Uterus (tissue), 4 donors: ENCODE measurements around the gene TRIM3. TPM values are rescaled to one million over a fixed set of nuclear protein-coding genes. Genes with fewer than 3 reads are reported as not detected.

ENCODE experiments used
- DNase-seq, 2 donors: peaks; one replicate each; pipeline ENCODE4 v3.0.0-alpha.2; 2019 to 2020
- H3K27ac ChIP-seq, 2 donors: fragments of 200-600 bp; sonication (generic); 1 replicate in 1 of 2; 2 replicates in 1 of 2; pipeline ENCODE4 v1.5.1; 2016 to 2018
- H3K27me3 ChIP-seq, 2 donors: fragments of 200-600 bp; sonication (generic); one replicate each; pipeline ENCODE4 v1.5.1; 2018 to 2019; ENCODE audit warnings: control low read depth in 1 of 2
- H3K36me3 ChIP-seq, 2 donors: fragments of 200-600 bp; sonication (generic); one replicate each; pipeline ENCODE4 v1.5.1; 2019; ENCODE audit warnings: control low read depth in 1 of 2
- H3K4me1 ChIP-seq, 2 donors: fragments of 200-600 bp; sonication (generic); one replicate each; pipeline ENCODE4 v1.5.1; 2018 to 2019; ENCODE audit warnings: control low read depth in 1 of 2
- H3K4me3 ChIP-seq, 2 donors: fragments of 200-600 bp; sonication (generic); 1 replicate in 1 of 2; 2 replicates in 1 of 2; pipeline ENCODE4 v1.5.1; 2018 to 2019; ENCODE audit warnings: mild to moderate bottlenecking in 1 of 2
- H3K9me3 ChIP-seq, 2 donors: fragments of 200-600 bp; sonication (generic); one replicate each; pipeline ENCODE4 v1.5.1; 2019; ENCODE audit warnings: control low read depth in 1 of 2
- POLR2A ChIP-seq, 2 donors: fragments of 450-650 bp; IDR thresholded peaks; one replicate each; pipeline ENCODE4 v1.6.1; 2016; ENCODE audit warnings: antibody characterized with exemption in 2 of 2, mild to moderate bottlenecking in 1 of 2, moderate library complexity in 1 of 2
- intact Hi-C: fragments of 100-400 bp; cut with DNase I; formaldehyde crosslinking; loops from one replicate; pipeline ENCODE4 v1.15.1; 2023; ENCODE audit warnings: low total_unique reads
- total RNA-seq, 4 donors: library from RNA; depleted of rRNA in 3 of 4; stranded (reverse); fragments of >200 nt in 3 of 4; gene quantifications; one replicate each; pipeline versions ENCODE4 v1.1.0 to v1.2.4, GENCODE V29; 2014 to 2023
- TF ChIP-seq, protein P1 (sequence below), 4 experiments: fragments of 200-600 bp in 2 of 4; fragments of 450-650 bp in 2 of 4; sonication (generic) in 2 of 4; IDR thresholded peaks; one replicate each; pipeline ENCODE4 v1.5.1; 2016 to 2019; ENCODE audit warnings: antibody characterized with exemption in 4 of 4, mild to moderate bottlenecking in 2 of 4, moderate library complexity in 1 of 4
- donor health status: DM: yes; HTN: yes; CAD: no.

Gene TRIM3
- total RNA-seq, 4 donors from 2014 or later = 9.5 to 42.4 (median 29.6) TPM

DNA sequence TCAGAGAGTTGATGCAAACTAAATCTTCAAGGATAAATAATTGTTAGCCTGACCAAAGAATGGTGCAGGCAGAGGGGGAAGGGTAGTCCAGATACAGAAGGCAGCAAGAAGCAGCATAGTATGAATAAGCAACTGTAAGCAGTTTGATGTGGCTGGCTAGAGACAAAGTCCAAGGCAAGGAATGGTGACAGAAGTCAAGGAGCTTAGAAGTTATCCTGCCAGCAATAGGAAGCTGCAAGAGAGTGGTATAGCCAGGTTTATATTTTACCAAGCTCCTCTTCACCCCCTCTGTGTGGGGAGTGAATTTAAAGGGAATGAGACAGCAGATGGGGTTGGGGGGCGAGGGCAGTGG lies 14.7 kb downstream of the TRIM3 start:
- no peak for DNase-seq
- intact Hi-C loops = no loop called here
- Histone ChIP-seq H3K27ac (no peak overlapping the region), H3K27me3 (no peaks in the 10 kb centered on the region), H3K4me3 (no peak overlapping the region), H3K9me3 (no peaks in the 10 kb centered on the region), H3K36me3 (no peaks in the 10 kb centered on the region), H3K4me1 (no peaks in the 10 kb centered on the region)
- TF ChIP-seq, protein P1, sequence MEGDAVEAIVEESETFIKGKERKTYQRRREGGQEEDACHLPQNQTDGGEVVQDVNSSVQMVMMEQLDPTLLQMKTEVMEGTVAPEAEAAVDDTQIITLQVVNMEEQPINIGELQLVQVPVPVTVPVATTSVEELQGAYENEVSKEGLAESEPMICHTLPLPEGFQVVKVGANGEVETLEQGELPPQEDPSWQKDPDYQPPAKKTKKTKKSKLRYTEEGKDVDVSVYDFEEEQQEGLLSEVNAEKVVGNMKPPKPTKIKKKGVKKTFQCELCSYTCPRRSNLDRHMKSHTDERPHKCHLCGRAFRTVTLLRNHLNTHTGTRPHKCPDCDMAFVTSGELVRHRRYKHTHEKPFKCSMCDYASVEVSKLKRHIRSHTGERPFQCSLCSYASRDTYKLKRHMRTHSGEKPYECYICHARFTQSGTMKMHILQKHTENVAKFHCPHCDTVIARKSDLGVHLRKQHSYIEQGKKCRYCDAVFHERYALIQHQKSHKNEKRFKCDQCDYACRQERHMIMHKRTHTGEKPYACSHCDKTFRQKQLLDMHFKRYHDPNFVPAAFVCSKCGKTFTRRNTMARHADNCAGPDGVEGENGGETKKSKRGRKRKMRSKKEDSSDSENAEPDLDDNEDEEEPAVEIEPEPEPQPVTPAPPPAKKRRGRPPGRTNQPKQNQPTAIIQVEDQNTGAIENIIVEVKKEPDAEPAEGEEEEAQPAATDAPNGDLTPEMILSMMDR (IDR thresholded peaks at IDR 0.05) = no peak
- TF ChIP-seq POLR2A (IDR thresholded peaks at IDR 0.05) = no peak

DNA sequence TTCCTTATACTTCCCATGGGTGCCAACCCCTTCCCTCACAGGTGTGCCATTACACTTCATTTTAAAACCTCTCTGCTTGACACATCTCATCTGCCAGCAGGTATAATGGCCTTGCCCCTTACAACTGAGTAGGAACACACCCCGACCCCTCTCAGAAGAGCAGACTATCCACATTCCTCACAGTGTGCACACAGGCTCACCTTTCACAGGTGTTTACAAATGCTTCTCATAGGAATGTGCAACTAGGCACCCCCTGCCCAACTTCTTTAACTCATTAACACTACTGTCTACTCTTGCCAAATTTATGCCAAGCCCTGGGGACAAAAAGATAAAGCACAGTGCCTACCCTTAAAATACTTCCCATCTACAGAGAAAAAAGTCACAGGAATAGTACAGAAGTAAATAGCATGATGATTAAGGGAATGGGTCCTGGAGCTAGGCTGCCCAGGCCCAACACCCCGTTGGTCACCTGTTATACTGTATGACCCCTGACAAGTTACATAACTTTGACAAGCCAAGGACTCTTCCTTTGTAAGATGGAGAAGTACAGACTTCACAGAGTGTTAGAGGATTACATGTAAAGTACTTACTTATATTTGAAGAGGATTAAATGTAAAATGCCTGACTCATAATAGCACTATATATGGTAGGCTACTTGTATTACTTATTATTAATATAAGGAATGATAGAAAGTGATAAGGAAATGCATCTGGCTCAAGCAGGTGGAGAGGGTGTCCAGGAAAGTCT lies 15.2 kb downstream of the TRIM3 start:
- no peak for DNase-seq
- Histone ChIP-seq H3K36me3 (no peaks in the 10 kb centered on the region), H3K4me1 (no peaks in the 10 kb centered on the region), H3K9me3 (no peaks in the 10 kb centered on the region), H3K27ac (no peak overlapping the region), H3K27me3 (no peaks in the 10 kb centered on the region), H3K4me3 (no peak overlapping the region)
- no peak for TF ChIP-seq POLR2A (IDR thresholded peaks at IDR 0.05)
- TF ChIP-seq, protein P1 (IDR thresholded peaks at IDR 0.05) = no peak
- intact Hi-C loops = no loop called here

DNA sequence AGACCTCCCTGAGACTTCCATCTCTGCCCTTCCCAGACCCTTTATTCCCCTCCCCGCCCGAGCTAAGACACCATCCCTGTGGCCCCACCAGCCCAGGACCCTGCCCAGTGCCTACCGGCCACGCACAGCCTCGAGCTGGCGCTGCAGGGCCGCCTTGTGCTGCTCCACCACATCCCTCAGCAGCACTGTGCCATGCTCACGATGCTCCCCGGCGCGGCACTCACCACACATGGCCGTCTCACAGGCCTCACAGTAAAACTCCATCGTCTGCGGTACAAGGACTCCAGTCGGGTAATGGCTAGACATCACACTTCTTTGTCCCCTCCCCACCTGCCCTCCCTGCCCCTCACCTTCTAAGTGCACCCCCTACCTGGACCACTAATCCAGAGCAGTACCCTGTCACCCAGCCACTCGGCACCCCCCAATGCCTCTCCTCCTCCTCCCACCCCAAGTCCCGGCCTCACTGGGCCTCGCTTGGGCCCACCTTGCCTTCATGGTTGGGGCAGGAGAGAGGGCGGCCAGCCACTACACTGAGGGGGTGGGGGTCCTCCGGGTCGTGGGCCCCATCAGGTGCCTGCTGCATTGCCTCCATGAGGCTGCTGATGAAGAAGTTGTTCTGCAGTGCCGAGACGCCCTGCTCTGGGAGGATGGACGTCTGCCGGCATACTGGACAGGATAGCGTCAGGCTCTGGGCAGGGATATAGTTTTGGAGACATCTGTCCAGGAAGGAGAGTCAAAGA lies 16.0 kb downstream of the TRIM3 start:
- Histone ChIP-seq H3K4me1 (no peaks in the 10 kb centered on the region), H3K27me3 (no peaks in the 10 kb centered on the region), H3K9me3 (no peaks in the 10 kb centered on the region), H3K27ac (no peak overlapping the region), H3K4me3 (no peak overlapping the region), H3K36me3 (no peaks in the 10 kb centered on the region)
- no peak for TF ChIP-seq POLR2A (IDR thresholded peaks at IDR 0.05)
- TF ChIP-seq, protein P1 (IDR thresholded peaks at IDR 0.05) = no peak
- intact Hi-C loops = no loop called here
- DNase-seq = no peak

DNA sequence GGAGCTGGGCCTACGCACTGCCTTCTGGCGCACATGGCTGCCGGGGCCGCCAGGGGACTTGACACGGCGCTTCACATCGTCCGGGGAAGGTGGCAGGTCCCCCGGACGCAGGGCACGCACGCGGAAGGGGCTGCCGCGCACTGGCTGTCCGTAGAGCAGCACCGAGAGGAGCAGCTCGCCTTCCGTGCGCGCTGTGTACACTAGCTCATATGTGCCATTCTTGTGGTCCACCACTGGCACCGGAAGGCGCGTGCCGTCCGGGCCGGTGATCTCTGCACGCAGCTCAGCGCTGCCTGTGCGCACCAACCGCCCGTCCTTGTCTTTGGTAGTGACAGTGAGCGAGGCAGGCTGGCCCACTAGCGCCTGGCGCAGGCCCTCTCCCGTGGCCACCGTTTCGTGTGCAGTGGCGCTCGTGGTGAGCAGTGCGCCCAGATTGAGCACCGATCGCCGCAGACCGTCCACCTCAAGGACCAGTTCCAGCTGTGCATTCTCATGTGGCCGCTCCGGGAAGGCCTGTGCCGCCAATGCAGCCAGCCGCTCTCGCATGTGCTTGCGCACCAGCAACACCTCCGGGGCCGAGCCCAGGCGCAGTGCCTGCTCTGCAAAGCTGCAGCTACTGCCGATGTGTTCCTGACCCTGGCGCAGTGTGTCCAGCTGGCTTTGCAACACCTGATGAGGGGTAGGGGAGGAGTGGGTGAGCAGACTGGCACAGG lies 17.2 kb downstream of the TRIM3 start:
- H3K9me3 ChIP-seq = no peaks in the 10 kb centered on the region
- H3K4me3 ChIP-seq = no peak overlapping the region
- TF ChIP-seq, protein P1 (IDR thresholded peaks at IDR 0.05) = no peak
- no peak for TF ChIP-seq POLR2A (IDR thresholded peaks at IDR 0.05)
- no peak overlapping the region for H3K27ac ChIP-seq
- H3K36me3 ChIP-seq = no peaks in the 10 kb centered on the region
- H3K27me3 ChIP-seq = no peaks in the 10 kb centered on the region
- DNase-seq = no peak
- intact Hi-C loops = no loop called here
- H3K4me1 ChIP-seq = no peaks in the 10 kb centered on the region

DNA sequence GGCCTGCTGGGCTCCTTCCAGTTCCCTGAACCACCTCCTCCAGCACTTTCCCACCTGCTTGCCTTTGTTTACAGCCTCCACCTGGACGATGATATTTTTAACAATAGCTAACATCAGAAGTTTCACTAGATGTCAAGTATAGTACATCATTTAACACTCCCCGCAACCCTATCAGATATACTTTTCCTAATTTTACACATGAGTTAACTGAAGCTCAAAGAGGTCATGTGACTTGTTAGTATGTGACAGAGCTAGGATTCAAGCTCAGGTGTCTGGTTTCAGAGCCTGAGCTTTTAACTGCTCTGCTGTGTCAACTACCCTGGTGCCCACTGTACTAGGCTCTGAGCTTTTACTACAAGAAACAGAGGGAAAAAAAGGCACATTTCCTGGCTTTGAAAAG lies 18.7 kb downstream of the TRIM3 start:
- no peaks in the 10 kb centered on the region for H3K36me3 ChIP-seq
- TF ChIP-seq POLR2A (IDR thresholded peaks at IDR 0.05) = no peak
- TF ChIP-seq, protein P1 (IDR thresholded peaks at IDR 0.05) = no peak
- H3K27me3 ChIP-seq = no peaks in the 10 kb centered on the region
- no peak for DNase-seq
- H3K4me1 ChIP-seq = no peaks in the 10 kb centered on the region
- H3K27ac ChIP-seq = no peak overlapping the region
- intact Hi-C loops = no loop called here
- H3K9me3 ChIP-seq = no peaks in the 10 kb centered on the region
- H3K4me3 ChIP-seq = no peak overlapping the region
